H1 (cell line): ENCODE measurements around the gene CEP104. TPM values are rescaled to one million over a fixed set of nuclear protein-coding genes. Genes with fewer than 3 reads are reported as not detected.

ENCODE experiments used
- CTCF ChIA-PET: fragments of 300-600 bp; sonication (Branson Sonifier 250); formaldehyde crosslinking; loops from one replicate; lab custom pipeline; 2021; ENCODE audit not compliant: partially characterized antibody; lab: Charles Lee
- POLR2A ChIA-PET: fragments of 300-600 bp; sonication (Branson Sonifier 250); formaldehyde crosslinking; loops from one replicate; lab custom pipeline; 2021; ENCODE audit warnings: inconsistent platforms; ENCODE audit not compliant: partially characterized antibody; lab: Charles Lee
- DNase-seq, 2 experiments: peaks; one replicate each; pipeline versions ENCODE4 v3.0.0 to v3.0.0-alpha.2; 2010 to 2022; ENCODE audit warnings: low spot score in 2 of 2, low read depth in 1 of 2, mixed read lengths in 1 of 2
- FAIRE-seq: peaks from 2 replicates; lab custom pipeline; 2011; peaks lifted over from hg19 to GRCh38; lab: Jason Lieb, UNC
- H2AFZ ChIP-seq: 2 replicates; pipeline ENCODE4 v1.8.1; 2012; ENCODE audit warnings: low read length, inconsistent platforms
- H2AK5ac ChIP-seq: 2 replicates; pipeline ENCODE4 v1.6.1; 2013; ENCODE audit warnings: low read depth, low read length
- H2BK120ac ChIP-seq: replicated peaks from 2 replicates; pipeline ENCODE3; 2013; ENCODE audit warnings: low read depth, low read length, inconsistent platforms
- H2BK12ac ChIP-seq: 2 replicates; pipeline ENCODE4 v1.6.1; 2013; ENCODE audit warnings: low read depth, low read length
- H2BK15ac ChIP-seq: 2 replicates; pipeline ENCODE4 v1.6.1; 2013; ENCODE audit warnings: low read length
- H2BK20ac ChIP-seq: 2 replicates; pipeline ENCODE4 v1.6.1; 2013; ENCODE audit warnings: low read length
- H2BK5ac ChIP-seq: 2 replicates; pipeline ENCODE4 v1.6.1; 2013; ENCODE audit warnings: low read depth, low read length
- H3K14ac ChIP-seq: 2 replicates; pipeline ENCODE4 v1.6.1; 2013; ENCODE audit warnings: inconsistent platforms; ENCODE audit not compliant: insufficient read length
- H3K18ac ChIP-seq: 2 replicates; pipeline ENCODE4 v1.6.1; 2013; ENCODE audit warnings: low read length; ENCODE audit errors: extremely low read depth
- H3K23ac ChIP-seq: 2 replicates; pipeline ENCODE4 v1.6.1; 2013; ENCODE audit warnings: inconsistent platforms; ENCODE audit not compliant: insufficient read length
- H3K23me2 ChIP-seq: 2 replicates; pipeline ENCODE4 v1.6.1; 2013; ENCODE audit warnings: low read depth, low read length
- H3K27ac ChIP-seq: 2 replicates; pipeline ENCODE4 v1.6.1; 2011; ENCODE audit warnings: low read depth, low read length, inconsistent platforms
- H3K27me3 ChIP-seq, 4 experiments: replicated peaks in 1 of 4; 1 replicate in 1 of 4; 2 replicates in 3 of 4; pipeline versions ENCODE4 v1.6.1 to v1.8.1; 2011 to 2013; ENCODE audit warnings: low read length in 3 of 4, mild to moderate bottlenecking in 3 of 4, inconsistent platforms in 2 of 4, mixed read lengths in 2 of 4, moderate library complexity in 1 of 4; ENCODE audit not compliant: control insufficient read depth in 3 of 4, insufficient read depth in 3 of 4; ENCODE audit errors: extremely low read depth in 1 of 4
- H3K36me3 ChIP-seq, 4 experiments: 2 replicates each; pipeline versions ENCODE4 v1.6.1 to v1.8.1; 2011 to 2013; ENCODE audit warnings: mild to moderate bottlenecking in 4 of 4, low read length in 3 of 4, moderate library complexity in 2 of 4, control low read depth in 1 of 4, inconsistent platforms in 1 of 4; ENCODE audit not compliant: insufficient read depth in 4 of 4, control insufficient read depth in 2 of 4
- H3K4ac ChIP-seq: replicated peaks from 2 replicates; pipeline ENCODE3; 2013; ENCODE audit warnings: low read length, low read depth, mixed read lengths, inconsistent platforms; ENCODE audit not compliant: insufficient read length
- H3K4me1 ChIP-seq, 4 experiments: replicated peaks in 1 of 4; 1 replicate in 1 of 4; 2 replicates in 3 of 4; pipeline versions ENCODE4 v1.6.1 to v1.8.1; 2011 to 2013; ENCODE audit warnings: low read length in 3 of 4, inconsistent platforms in 2 of 4, mixed read lengths in 1 of 4; ENCODE audit not compliant: insufficient read depth in 4 of 4, control insufficient read depth in 3 of 4
- H3K4me2 ChIP-seq, 2 experiments: 2 replicates each; pipeline versions ENCODE4 v1.6.1 to v1.8.1; 2011 to 2013; ENCODE audit warnings: low read depth in 2 of 2, low read length in 2 of 2, control low read depth in 1 of 2, inconsistent platforms in 1 of 2, mild to moderate bottlenecking in 1 of 2; ENCODE audit not compliant: insufficient read depth in 1 of 2
- H3K4me3 ChIP-seq, 4 experiments: fragments of 200-600, 300-600 bp in 1 of 4; sonication (generic), shearing (Covaris generic), sonication (Bioruptor Twin) in 1 of 4; 2 replicates each; pipeline versions ENCODE4 v1.5.1 to v1.8.1; 2011 to 2016; ENCODE audit warnings: low read length in 4 of 4, low read depth in 3 of 4, control low read depth in 2 of 4, inconsistent platforms in 2 of 4, mild to moderate bottlenecking in 2 of 4, mixed read lengths in 1 of 4, moderate library complexity in 1 of 4; ENCODE audit not compliant: insufficient read depth in 2 of 4; ENCODE audit errors: extremely low read depth in 1 of 4
- H3K56ac ChIP-seq: replicated peaks from 2 replicates; pipeline ENCODE3; 2013; ENCODE audit warnings: low read depth, mild to moderate bottlenecking, mixed read lengths, low read length, inconsistent platforms; ENCODE audit not compliant: insufficient read length
- H3K79me1 ChIP-seq: 2 replicates; pipeline ENCODE4 v1.6.1; 2013; ENCODE audit warnings: low read depth, low read length, control low read depth
- H3K79me2 ChIP-seq, 2 experiments: 2 replicates each; pipeline versions ENCODE4 v1.6.1 to v1.8.1; 2012 to 2013; ENCODE audit warnings: low read length in 2 of 2, mild to moderate bottlenecking in 2 of 2, inconsistent platforms in 1 of 2; ENCODE audit not compliant: insufficient read depth in 2 of 2, control insufficient read depth in 1 of 2
- H3K9ac ChIP-seq, 4 experiments: replicated peaks in 1 of 4; 1 replicate in 1 of 4; 2 replicates in 3 of 4; pipeline versions ENCODE4 v1.6.1 to v1.8.1; 2011 to 2013; ENCODE audit warnings: low read depth in 3 of 4, low read length in 3 of 4, control low read depth in 2 of 4, mild to moderate bottlenecking in 2 of 4, moderate library complexity in 2 of 4, inconsistent platforms in 1 of 4; ENCODE audit errors: extremely low read depth in 1 of 4
- H3K9me3 ChIP-seq, 2 experiments: 2 replicates each; pipeline versions ENCODE4 v1.6.1 to v1.8.1; 2012 to 2013; ENCODE audit warnings: mild to moderate bottlenecking in 2 of 2, moderate library complexity in 2 of 2, control low read depth in 1 of 2, inconsistent platforms in 1 of 2, low read depth in 1 of 2, low read length in 1 of 2, mixed read lengths in 1 of 2; ENCODE audit not compliant: insufficient read depth in 2 of 2
- H4K20me1 ChIP-seq, 2 experiments: replicated peaks in 1 of 2; 2 replicates each; pipeline versions ENCODE3 to v1.8.1; 2011 to 2013; ENCODE audit warnings: inconsistent platforms in 2 of 2, low read length in 2 of 2, mild to moderate bottlenecking in 1 of 2; ENCODE audit not compliant: insufficient read depth in 2 of 2, control insufficient read depth in 1 of 2
- H4K5ac ChIP-seq: 2 replicates; pipeline ENCODE4 v1.6.1; 2013; ENCODE audit warnings: low read length, low read depth, mixed read lengths, inconsistent platforms; ENCODE audit not compliant: insufficient read length
- H4K8ac ChIP-seq: 2 replicates; pipeline ENCODE4 v1.8.0; 2013; ENCODE audit warnings: mild to moderate bottlenecking, moderate library complexity, low read length, inconsistent platforms; ENCODE audit not compliant: insufficient read depth; ENCODE audit errors: extremely low read depth
- H4K91ac ChIP-seq: replicated peaks from 2 replicates; pipeline ENCODE3; 2013; ENCODE audit warnings: low read length, mixed read lengths, inconsistent platforms; ENCODE audit not compliant: insufficient read length
- CHD2 ChIP-seq: IDR thresholded peaks from 2 replicates; pipeline ENCODE4 v1.6.1; 2012; ENCODE audit warnings: low read length, improper control_type of control experiment
- KDM1A ChIP-seq: fragments of 200-600, 300-600 bp; sonication (generic); IDR thresholded peaks from 2 replicates; pipeline ENCODE4 v1.7.1; 2016; ENCODE audit warnings: mild to moderate bottlenecking, low read length, borderline replicate concordance
- KDM4A ChIP-seq: IDR thresholded peaks from one replicate; pipeline ENCODE4 v1.7.1; 2012; ENCODE audit warnings: low read depth, mild to moderate bottlenecking, moderate library complexity, low read length, inconsistent platforms; ENCODE audit not compliant: severe bottlenecking
- RAD21 ChIP-seq, 2 experiments: IDR thresholded peaks in 1 of 2; conservative IDR thresholded peaks in 1 of 2; 2 replicates each; pipeline ENCODE4 v1.6.1; 2011; ENCODE audit warnings: low read depth in 2 of 2, low read length in 2 of 2, improper control_type of control experiment in 1 of 2, inconsistent platforms in 1 of 2, mild to moderate bottlenecking in 1 of 2, moderate library complexity in 1 of 2
- RBBP5 ChIP-seq: IDR thresholded peaks from 2 replicates; pipeline ENCODE4 v1.7.1; 2012; ENCODE audit warnings: low read depth, mild to moderate bottlenecking, inconsistent platforms, low read length, moderate library complexity, borderline replicate concordance
- RXRA ChIP-seq: IDR thresholded peaks from 2 replicates; pipeline ENCODE4 v1.6.1; 2011; ENCODE audit warnings: low read depth, mild to moderate bottlenecking, low read length, moderate library complexity; ENCODE audit not compliant: insufficient read depth
- SIN3A ChIP-seq, 2 experiments: IDR thresholded peaks in 1 of 2; conservative IDR thresholded peaks in 1 of 2; 2 replicates each; pipeline ENCODE4 v1.6.1; 2011 to 2012; ENCODE audit warnings: low read length in 2 of 2, improper control_type of control experiment in 1 of 2, low read depth in 1 of 2, mild to moderate bottlenecking in 1 of 2
- SUZ12 ChIP-seq: fragments of 200-600 bp; sonication (generic); IDR thresholded peaks from 2 replicates; pipeline ENCODE4 v1.6.1; 2012; ENCODE audit warnings: mild to moderate bottlenecking, inconsistent platforms, low read length, moderate library complexity, mixed read lengths
- TBP ChIP-seq: IDR thresholded peaks from 2 replicates; pipeline ENCODE4 v1.6.1; 2011; ENCODE audit warnings: low read depth, low read length, improper control_type of control experiment
- TCF12 ChIP-seq: IDR thresholded peaks from 2 replicates; pipeline ENCODE4 v1.6.1; 2011; ENCODE audit warnings: low read depth, mild to moderate bottlenecking, low read length
- WGBS, 2 experiments: shearing (Covaris generic) in 1 of 2; methylation state at CpG; one replicate each; pipeline versions ENCODE4 v1.1.6 to v1.1.7; 2013 to 2015; ENCODE audit warnings: low lambda C conversion rate in 2 of 2, mixed read lengths in 2 of 2, inconsistent platforms in 1 of 2, low coverage in 1 of 2, missing lambda C conversion rate in 1 of 2; ENCODE audit not compliant: insufficient replicate concordance in 2 of 2, insufficient coverage in 1 of 2, insufficient read length in 1 of 2; ENCODE audit errors: extremely low coverage in 1 of 2, missing lambda C conversion rate in 1 of 2; 5-methylcytosine and 5-hydroxymethylcytosine counted together
- polyA plus RNA-seq, 7 experiments: library from polyadenylated mRNA; depleted of rRNA in 3 of 7; stranded (reverse) in 5 of 7; unstranded in 2 of 7; fragments of >200 nt in 5 of 7; fragments of 200-250 nt in 2 of 7; gene quantifications; 1 replicate in 5 of 7; 2 replicates in 1 of 7; 4 replicates in 1 of 7; pipeline versions ENCODE4 v1.2.1 to v1.2.3, GENCODE V29; 2011 to 2013; ENCODE audit warnings: missing spikeins in 2 of 7, mixed read lengths in 2 of 7
- total RNA-seq: library from RNA; stranded (reverse); fragmentation: NEBNext Ultra II Directional; extraction: Animal tissue kit (Norgen Biotek cat#: 25700); gene quantifications from 2 replicates; pipeline ENCODE4 v1.2.1, GENCODE V29; 2021
- TF ChIP-seq, protein P1 (sequence below): IDR thresholded peaks from 2 replicates; pipeline ENCODE4 v1.6.1; 2012; ENCODE audit warnings: inconsistent platforms

CEP104 gene
- total and polyA plus RNA-seq, 2 of the 8 experiments (the other 6 are each of a cell fraction or from before 2014, with no cell fraction given) = 8.0 to 43.9 TPM

DNA sequence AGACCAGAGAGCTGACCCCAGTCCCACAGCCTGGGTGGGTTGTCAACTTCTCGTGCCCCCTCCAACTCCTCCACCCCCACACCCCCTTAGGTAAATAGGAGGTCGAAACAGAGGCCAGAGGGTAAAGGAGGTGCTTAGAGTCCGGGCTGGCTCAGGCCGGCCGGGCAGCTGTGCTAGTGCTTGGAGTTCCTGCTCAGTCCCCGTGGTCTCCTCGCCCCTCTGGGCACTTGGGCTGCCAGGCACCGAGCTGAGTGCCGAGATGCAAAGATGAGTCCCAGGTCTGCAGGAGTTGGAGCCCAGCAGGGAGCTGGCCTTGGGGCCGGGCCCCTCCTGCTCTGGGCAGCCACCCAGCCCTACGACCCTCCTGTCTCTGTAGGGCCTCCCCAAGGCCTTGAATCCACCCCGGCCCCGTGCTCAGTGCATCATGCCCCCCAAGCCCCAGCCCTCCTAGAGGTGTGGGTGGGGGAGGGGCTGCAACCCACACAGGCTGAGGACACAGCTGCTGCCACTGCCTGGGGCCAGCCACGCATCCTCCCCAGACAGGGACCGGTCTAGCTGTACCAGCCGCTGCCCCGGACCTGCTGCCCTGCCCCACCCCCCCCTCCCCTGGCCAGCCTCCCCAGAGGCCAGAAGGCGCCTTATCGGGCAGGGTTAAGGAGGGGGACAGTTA, 82.6 kb downstream of the CEP104 start:
- Histone ChIP-seq H3K4me1 (peaks cover 0 to 35% (median 13%) of the 10 kb centered on the region in 4 experiments; a peak in 6 of 7 replicates), H4K5ac (no peak overlapping the region), H3K18ac (no peak overlapping the region), H4K91ac (no peak overlapping the region), H2AK5ac (no peak overlapping the region), H2BK20ac (no peak overlapping the region), H3K4ac (no peak overlapping the region), H2AFZ (no peak overlapping the region), H3K79me2 (no peaks in the 10 kb centered on the region), H2BK12ac (no peak overlapping the region), H3K9ac (no peak overlapping the region), H3K23ac (no peak overlapping the region), H3K27ac (no peak overlapping the region), H3K4me2 (no peak overlapping the region), H3K23me2 (peaks cover 11% of the 10 kb centered on the region; the same call in 1 of the 2 replicates), H2BK5ac (no peak overlapping the region), H3K79me1 (no peaks in the 10 kb centered on the region; the same call in 1 of the 2 replicates), H3K56ac (no peak overlapping the region), H2BK15ac (no peak overlapping the region), H4K20me1 (peaks cover 6 to 16% of the 10 kb centered on the region in 2 experiments), H3K14ac (no peak overlapping the region), H3K36me3 (peaks cover 0 to 3% (median 2%) of the 10 kb centered on the region in 4 experiments; a peak in 2 of 8 replicates), H3K4me3 (no peak overlapping the region), H2BK120ac (no peak overlapping the region), H3K9me3 (no peaks in the 10 kb centered on the region), H4K8ac (no peak overlapping the region), H3K27me3 (no peaks in the 10 kb centered on the region)
- CTCF ChIA-PET = interaction anchor here (1.3 to 3.4 kb wide), 8 partner anchors 12 to 79 kb away, joined by 5 to 15 read pairs (median 8); partner anchors contain the start of gene LRRC47
- TF ChIP-seq RAD21 (IDR thresholded peaks at IDR 0.05 in 1 of 2, conservative IDR thresholded peaks at IDR 0.05 in 1 of 2; ENCODE audit: low read depth in 2 of 2, low read length in 2 of 2) (no peak), CHD2 (no peak), SIN3A (conservative IDR thresholded peaks at IDR 0.05 in 1 of 2, IDR thresholded peaks at IDR 0.05 in 1 of 2; ENCODE audit: low read depth in 1 of 2, low read length in 2 of 2) (no peak), RBBP5 (no peak), RXRA (no peak), KDM4A (no peak), TBP (no peak), TCF12 (no peak), KDM1A (no peak), SUZ12 (no peak)
- TF ChIP-seq, protein P1, sequence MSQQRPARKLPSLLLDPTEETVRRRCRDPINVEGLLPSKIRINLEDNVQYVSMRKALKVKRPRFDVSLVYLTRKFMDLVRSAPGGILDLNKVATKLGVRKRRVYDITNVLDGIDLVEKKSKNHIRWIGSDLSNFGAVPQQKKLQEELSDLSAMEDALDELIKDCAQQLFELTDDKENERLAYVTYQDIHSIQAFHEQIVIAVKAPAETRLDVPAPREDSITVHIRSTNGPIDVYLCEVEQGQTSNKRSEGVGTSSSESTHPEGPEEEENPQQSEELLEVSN = no peak
- FAIRE-seq (no peak), DNase-seq (no peak)
- POLR2A ChIA-PET = interaction anchor here (0.6 to 2.0 kb wide), 6 partner anchors 9 to 145 kb away, joined by 3 to 7 read pairs (median 4); partner anchors contain the start of gene C1orf174
- WGBS, 2 experiments = 86% methylated on average over 11 of the region's 19 CpGs; no CpG with 5 or more reads in 1 of the 2 experiments
